GM18951 (cell line): ENCODE data around the gene MCRIP2.

Experiments used
- POLR2A ChIP-seq: IDR thresholded peaks from 4 replicates; pipeline ENCODE4 v1.6.1; 2011; ENCODE audit warnings: mild to moderate bottlenecking; ENCODE audit not compliant: insufficient read length, insufficient read depth; ENCODE audit errors: extremely low read depth
- in situ Hi-C: fragments of 300-500 bp; cut with MboI; formaldehyde crosslinking; loops from one replicate; pipeline ENCODE4 v1.12.0; 2022; ENCODE audit warnings: low sequenced_read_pairs, mixed read lengths, inconsistent platforms; ENCODE audit not compliant: unreplicated experiment

The MCRIP2 gene

DNA sequence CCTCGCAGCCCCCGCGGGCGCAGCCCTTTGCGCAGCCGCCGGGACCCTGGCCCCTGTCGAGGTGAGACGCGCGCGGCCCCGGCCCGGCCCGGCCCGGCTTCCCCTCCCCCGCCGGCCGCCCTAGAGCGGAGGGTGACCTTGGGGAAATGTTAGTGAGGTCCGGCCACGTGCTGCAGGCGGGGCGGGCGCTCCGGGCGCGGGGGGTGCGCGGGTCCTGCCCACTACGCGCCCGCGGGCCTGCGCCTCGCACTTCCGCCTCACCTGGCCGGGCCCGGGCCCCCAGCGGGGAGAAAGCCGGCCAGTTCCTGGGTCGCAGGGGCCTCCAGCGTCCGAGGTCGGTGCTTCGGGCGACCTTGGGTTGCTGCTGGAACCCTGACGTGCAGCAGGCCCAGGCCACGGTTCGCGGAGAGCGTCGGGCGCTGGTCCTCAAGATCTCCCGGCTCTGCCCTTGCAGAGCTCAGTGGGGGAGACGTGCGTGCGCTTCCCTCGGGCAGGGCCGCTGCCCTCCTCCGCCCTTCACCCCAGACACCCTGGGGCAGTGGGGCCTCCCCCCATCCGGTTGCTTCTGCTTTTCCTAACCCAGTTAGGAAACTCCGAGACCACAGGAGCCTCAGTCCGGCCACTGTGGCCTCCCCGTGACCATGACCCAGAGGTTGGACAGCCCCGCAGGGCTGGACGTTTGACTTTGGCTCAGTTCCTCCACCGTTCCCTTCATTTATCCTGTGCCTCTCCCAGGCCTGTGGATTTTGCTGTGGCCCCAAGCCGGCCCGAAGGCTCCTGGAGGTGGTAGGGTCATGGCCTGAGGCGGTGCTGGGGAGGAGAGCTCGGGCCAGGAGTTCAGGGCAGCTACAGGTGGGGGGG is 791 bp downstream of the MCRIP2 start:
- TF ChIP-seq POLR2A: peak; percentile 42
- in situ Hi-C loops: no loop called here

- TF ChIP-seq POLR2A: no peak
- in situ Hi-C loops: no loop called here
These were observed 1.4 kb downstream of the MCRIP2 start for GRCh38 chr16:643050-643368.

DNA sequence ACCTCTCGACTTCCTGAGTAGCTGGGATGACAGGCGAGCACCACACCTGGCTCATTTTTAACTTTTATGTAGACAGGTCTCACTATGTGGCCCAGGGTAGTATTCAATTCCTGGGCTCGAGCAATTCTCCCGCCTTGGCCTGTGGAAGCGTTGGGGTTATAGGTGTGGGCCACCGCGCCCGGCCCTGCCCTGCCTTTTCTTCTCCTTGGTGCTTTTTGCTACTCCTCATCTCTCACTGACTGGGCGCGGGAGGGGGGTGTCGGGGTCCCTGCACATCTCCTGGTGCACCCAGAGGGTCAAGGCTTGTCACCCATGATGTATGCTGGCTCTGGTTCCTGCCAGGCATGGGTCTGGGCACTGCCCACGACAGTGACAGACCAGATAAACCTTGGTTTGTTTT is 2.9 kb downstream of the MCRIP2 start:
- TF ChIP-seq POLR2A: no peak
- in situ Hi-C loops: no loop called here

- in situ Hi-C loops: no loop called here
- TF ChIP-seq POLR2A: no peak
These were observed 4.4 kb downstream of the MCRIP2 start for GRCh38 chr16:645852-646678.

DNA sequence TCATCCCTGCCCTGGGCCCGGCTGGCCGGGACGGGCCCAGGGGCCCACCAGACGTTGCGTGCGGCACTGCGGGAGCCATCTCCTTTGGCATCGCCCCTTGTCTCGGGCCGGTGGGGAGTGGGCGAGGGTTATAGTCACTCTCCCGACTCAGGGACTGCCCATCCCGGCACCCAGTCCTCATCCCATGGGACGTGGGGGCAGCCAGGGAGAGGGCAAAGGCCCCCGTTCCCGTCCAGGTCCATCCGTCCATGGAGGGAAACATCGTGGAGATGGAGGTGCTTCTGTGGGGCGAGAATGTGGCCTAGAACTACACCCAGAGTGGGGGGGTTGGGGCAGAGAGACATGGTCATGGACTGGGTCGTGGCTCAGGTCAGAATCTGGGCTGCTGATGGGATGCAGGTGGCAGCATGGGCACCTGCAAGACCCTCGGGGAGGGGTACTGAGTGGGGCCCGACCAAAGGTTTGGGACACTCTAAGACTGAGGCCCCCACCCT is 5.1 kb downstream of the MCRIP2 start:
- in situ Hi-C loops: no loop called here
- no peak for TF ChIP-seq POLR2A

- no peak for TF ChIP-seq POLR2A
- in situ Hi-C loops: no loop called here
These were observed 5.7 kb downstream of the MCRIP2 start for GRCh38 chr16:647173-647902.

DNA sequence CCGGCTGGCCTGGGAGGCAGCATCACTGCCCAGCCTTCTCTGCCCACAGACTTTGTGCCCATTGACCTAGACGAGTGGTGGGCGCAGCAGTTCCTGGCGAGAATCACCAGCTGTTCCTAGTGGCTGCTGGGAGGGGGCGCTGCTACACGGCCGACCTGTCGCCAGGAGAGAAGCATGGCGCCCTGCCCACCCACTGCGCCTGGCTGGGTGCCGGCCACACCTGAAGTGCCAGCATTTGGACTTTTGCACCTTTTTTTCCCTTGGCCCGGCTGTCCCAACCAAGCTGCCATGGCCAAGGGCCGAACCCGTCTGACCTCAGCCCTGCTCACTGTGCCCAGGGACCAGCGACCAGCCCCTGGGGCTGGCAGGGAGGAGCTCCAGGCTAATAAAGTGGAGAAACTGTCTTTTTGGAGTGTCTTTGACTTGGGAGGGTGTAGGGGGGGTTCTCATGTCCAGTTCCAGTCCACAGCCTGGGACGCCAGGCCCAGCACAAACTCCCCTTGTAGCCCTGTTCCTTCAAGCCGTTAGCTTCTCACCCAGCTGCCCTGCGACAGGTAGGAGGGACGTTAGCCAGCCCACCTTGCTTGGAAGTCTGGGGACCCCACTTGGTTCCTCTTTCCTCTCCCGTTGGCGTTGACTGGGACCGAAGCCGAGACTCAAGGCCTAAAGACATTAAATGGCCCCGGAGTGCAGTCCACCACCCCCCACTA is 6.6 kb downstream of the MCRIP2 start:
- no peak for TF ChIP-seq POLR2A
- in situ Hi-C loops: no loop called here

- TF ChIP-seq POLR2A: peak; percentile 49
- in situ Hi-C loops: no loop called here
These were observed 7.4 kb downstream of the MCRIP2 start, which contains the start of gene WDR90 for GRCh38 chr16:648781-649589. TSS of gene WDR90 (plus strand) at chr16:649365. CDS start at chr16:649417, 52 bp downstream.

GRCh38 chr16:649631-650030 is 8.0 kb downstream of the MCRIP2 start:
- in situ Hi-C loops: no loop called here

GRCh38 chr16:651844-652243 is 10.2 kb downstream of the MCRIP2 start:
- TF ChIP-seq POLR2A: no peak
- in situ Hi-C loops: no loop called here

More at GRCh38 chr16:649631-650030, 8.0 kb downstream of the MCRIP2 start:
- TF ChIP-seq POLR2A: no peak

DNA sequence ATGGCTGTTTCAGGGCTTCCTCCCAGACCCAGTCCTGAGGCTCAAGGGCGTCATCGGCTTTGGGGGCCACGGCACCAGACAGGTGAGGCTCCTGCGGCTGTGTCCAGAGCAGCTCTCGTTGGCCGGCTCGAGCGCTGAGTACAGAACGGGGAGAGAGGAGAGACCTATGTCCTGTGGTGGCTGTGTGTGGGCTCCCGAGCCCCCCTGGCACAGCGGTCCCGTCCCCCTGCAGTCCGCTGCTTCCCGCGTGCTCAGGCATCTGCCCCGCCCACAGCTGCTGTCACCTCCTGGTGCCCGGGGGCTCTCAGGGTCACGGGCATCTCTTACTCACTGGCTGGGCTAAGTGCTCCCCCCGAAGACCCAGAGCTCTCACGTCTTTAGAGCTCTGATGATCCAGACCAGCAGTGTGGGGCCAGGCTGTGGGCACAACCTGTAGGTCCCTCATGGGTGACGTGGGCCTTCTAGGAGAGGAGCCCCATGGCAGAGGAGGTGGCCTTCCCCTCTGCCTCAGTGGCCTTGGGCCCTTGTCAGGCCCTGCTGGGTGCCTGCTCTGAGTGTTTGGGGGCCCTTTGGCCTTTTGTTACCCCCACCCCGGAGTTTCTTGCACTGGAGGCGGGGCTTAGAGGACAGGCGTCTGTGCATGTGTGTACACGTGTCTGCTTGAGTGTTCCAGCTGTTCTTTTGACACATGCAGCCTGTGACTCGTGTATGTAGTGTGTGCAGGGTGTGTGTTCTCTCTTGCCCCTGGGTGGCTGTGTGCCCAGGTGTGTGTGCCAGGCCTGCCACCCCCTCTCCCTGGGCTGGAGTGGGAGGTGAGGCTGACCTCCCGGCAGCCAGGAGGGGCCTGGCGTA is 11.1 kb downstream of the MCRIP2 start:
- in situ Hi-C loops: no loop called here
- no peak for TF ChIP-seq POLR2A
